GM12874 (cell line): Measurements from ENCODE around the gene STK32C.

Experiments used
- TF ChIP-seq, protein P1 (sequence below): IDR thresholded peaks from 2 replicates; pipeline ENCODE4 v1.5.1; 2011; ENCODE audit warnings: low read depth, mild to moderate bottlenecking, control low read depth, low read length, moderate library complexity; ENCODE audit not compliant: insufficient read depth

The STK32C gene

DNA sequence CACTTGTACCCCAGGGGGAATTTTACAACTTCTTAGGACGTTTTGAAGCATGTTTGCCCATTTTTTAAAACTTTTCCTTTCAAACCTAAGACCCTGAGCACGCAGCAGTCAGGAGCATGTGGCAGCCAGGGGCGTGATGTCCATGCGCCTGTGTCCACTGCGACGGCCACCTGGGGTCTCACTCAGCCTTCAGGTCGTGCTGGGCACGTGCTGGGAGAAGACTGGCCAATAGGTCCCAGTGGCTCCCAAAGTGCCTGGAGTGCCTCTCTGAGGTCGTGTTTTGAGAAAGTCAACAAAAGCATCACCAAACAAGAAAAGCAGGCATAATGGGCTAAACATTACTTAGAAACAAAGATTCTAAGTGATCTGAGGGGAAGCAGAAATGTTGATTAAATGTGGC, 39.1 kb upstream of the STK32C start:
- TF ChIP-seq, protein P1, sequence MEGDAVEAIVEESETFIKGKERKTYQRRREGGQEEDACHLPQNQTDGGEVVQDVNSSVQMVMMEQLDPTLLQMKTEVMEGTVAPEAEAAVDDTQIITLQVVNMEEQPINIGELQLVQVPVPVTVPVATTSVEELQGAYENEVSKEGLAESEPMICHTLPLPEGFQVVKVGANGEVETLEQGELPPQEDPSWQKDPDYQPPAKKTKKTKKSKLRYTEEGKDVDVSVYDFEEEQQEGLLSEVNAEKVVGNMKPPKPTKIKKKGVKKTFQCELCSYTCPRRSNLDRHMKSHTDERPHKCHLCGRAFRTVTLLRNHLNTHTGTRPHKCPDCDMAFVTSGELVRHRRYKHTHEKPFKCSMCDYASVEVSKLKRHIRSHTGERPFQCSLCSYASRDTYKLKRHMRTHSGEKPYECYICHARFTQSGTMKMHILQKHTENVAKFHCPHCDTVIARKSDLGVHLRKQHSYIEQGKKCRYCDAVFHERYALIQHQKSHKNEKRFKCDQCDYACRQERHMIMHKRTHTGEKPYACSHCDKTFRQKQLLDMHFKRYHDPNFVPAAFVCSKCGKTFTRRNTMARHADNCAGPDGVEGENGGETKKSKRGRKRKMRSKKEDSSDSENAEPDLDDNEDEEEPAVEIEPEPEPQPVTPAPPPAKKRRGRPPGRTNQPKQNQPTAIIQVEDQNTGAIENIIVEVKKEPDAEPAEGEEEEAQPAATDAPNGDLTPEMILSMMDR, result no peak

DNA sequence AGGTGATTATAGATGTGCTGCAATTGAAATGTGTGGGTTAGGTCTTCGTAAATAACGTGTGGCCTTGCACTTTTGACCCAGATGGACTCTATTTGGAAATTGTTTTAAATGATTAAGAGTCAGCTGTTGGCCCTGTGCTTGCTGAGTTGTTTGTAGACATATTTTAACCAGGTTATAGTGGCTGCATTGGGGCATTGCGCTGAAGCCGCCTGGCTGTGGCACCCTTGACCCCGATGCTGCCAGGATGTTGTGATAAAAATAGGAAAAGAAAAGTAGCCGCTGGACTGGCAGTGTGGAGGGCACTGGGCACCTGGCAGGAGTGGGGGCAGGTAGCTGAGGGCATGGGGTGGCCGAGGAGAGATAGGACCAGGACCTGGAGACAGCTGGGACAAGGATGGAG, 37.6 kb upstream of the STK32C start:
- TF ChIP-seq, protein P1, result no peak

DNA sequence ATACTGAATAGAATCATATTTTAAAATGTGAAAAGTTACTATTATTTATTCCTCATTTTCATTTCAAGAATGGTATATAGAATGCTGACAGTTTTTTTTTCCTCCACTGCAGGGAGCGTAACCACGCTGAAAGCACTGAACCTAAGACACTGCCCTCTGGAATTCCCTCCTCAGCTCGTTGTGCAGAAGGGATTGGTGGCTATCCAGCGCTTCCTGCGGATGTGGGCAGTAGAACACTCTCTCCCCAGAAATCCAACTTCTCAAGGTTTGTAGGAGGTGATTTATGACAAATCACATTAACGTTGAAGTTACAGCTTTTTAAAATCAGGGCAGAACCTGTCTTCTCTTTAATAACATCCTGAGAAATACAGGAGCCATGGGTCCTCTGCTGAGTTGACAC, 36.6 kb upstream of the STK32C start:
- TF ChIP-seq, protein P1, result no peak

DNA sequence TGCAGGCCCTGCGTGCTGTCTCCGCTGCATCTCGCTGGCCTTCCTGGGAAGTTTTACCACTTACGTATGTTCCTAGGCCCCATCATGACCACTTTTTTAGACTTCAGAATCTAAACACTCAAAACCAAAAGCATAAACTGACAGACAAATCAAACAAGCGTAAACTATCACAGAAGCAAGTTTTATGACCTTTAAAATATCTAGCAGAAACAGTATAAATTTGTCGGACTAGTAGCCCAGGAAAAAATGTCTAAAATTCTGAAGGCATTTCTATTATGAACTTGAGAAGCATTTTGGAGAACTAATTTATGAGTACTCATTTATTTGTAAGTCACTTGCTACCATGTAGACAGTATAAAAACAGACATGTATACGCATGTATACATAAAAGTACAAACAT, 34.8 kb upstream of the STK32C start:
- TF ChIP-seq, protein P1, result no peak

DNA sequence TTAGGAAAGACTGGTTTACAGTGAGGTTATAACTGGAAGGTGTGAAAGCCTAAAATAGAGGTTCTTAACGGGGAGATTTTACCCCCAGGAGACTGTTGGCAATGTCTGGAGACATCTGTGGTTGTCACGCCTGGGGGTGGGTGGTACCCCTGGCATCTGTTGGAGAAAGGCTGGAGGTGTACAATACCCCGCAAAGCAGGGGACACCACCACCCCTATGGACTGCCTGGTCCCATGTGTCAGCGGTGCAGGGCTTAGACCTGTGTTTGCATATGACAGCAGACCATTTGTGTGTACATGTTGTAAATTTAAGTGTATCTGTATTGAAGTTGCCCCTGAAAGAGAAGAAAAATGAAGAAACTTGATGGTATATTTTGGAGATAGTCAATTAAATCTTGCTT, 34.0 kb upstream of the STK32C start:
- TF ChIP-seq, protein P1, result no peak

DNA sequence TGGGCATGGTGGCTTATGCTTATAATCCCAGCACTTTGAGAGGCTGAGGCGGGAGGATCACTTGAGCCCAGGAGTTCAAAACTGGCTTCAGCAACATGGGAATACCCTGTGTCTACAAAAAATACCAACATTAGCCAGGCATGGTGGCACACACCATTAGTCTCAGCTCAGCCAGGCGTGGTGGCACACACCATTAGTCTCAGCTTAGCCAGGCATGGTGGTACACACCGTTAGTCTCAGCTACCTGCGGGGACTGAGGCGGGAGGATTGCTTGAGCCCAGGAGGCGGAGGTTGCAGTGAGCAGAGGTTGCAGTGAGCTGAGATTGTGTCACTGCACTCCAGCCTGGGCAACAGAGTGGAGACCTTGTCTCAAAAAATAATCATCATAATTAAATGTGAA, 33.3 kb upstream of the STK32C start:
- TF ChIP-seq, protein P1, result no peak

DNA sequence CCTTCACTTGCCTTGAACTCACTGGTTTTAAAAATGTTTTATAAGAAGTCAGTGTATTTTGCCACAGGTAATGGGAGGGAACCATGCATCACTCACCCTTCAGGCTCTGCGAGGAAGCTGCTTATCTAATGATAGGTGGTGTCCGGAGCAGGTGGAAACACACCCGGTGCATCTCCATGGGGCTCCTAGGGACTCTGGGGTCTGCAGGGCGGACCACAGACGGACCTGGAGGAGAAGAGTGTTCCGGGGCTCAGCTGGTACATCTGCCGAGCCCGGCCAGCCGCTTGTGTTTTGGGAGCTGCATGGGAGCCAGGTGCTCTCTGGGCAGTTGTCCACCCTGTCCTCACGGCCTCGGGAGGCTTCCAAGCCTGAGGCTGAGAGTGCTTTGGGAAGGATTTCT, 31.5 kb upstream of the STK32C start:
- TF ChIP-seq, protein P1, result no peak

DNA sequence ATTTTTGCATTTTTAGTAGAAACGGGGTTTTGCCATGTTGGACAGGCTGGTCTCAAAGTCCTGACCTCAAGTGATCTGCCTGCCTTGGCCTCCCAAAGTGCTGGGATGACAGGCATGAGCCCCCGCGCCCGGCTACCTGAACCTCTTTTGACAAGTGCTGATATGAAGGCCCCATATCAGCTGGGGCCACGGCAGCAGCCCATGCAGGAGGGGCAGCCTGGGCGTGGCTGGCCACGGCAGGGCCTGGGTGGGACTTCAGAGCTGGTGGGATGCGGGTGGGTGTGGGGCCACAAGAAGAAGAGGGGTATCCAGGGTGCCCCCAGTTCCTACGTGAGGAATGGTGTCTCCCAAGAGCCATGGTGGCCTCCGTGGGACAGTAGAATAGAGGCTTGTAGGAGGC, 31.1 kb upstream of the STK32C start:
- TF ChIP-seq, protein P1, result no peak
